Ovary (tissue), 9 donors: Measurements from ENCODE around the gene MUC3A. TPM values are rescaled to one million over a fixed set of nuclear protein-coding genes. Genes with fewer than 3 reads are reported as not detected.
"Not testable (repeated sequence)": the region's sequence is repeated elsewhere in the genome, so short reads cannot be mapped to it uniquely, and the experiment has no call there.

Experiments used
- DNase-seq, 5 donors: peaks; one replicate each; pipeline ENCODE4 v3.0.0-alpha.2; 2019 to 2020
- H3K27ac ChIP-seq, 2 donors: fragments of 200-600 bp; one replicate each; pipeline versions ENCODE4 v1.5.1 to v1.8.0; 2019 to 2022
- H3K27me3 ChIP-seq: fragments of 200-600 bp; one replicate; pipeline ENCODE4 v1.8.0; 2022
- H3K36me3 ChIP-seq: fragments of 200-600 bp; sonication (generic); one replicate; pipeline ENCODE4 v1.5.1; 2019
- H3K4me1 ChIP-seq: one replicate; pipeline ENCODE4 v1.8.1; 2013; ENCODE audit warnings: mild to moderate bottlenecking, moderate library complexity; ENCODE audit not compliant: insufficient read depth
- H3K4me3 ChIP-seq: fragments of 200-600 bp; sonication (generic); one replicate; pipeline ENCODE4 v1.5.1; 2017
- H3K9me3 ChIP-seq, 2 donors: fragments of 200-600 bp in 1 of 2; sonication (generic) in 1 of 2; one replicate each; pipeline versions ENCODE4 v1.5.1 to v1.8.1; 2013 to 2019; ENCODE audit warnings: mild to moderate bottlenecking in 1 of 2, moderate library complexity in 1 of 2
- EP300 ChIP-seq: sonication (generic); formaldehyde crosslinking; IDR thresholded peaks from one replicate; pipeline ENCODE4 v1.6.1; 2017; ENCODE audit warnings: antibody characterized with exemption
- POLR2A ChIP-seq: fragments of 450-650 bp; IDR thresholded peaks from one replicate; pipeline ENCODE4 v1.6.1; 2017; ENCODE audit warnings: antibody characterized with exemption, mild to moderate bottlenecking, moderate library complexity
- WGBS, 3 donors: extraction: QIAGEN DNeasy Blood & Tissue Kit in 1 of 3; methylation state at CpG; one replicate each; pipeline versions ENCODE4 v1.1.5 to v1.1.7; 2013 to 2017; 5-methylcytosine and 5-hydroxymethylcytosine counted together
- intact Hi-C, 4 donors: fragments of 100-400 bp; cut with DNase I; formaldehyde crosslinking; loops; one replicate each; pipeline versions ENCODE4 v1.11.0 to v1.15.1; 2022 to 2023
- polyA plus RNA-seq, 2 donors: library from polyadenylated mRNA; stranded (reverse); fragments of 200-250 nt in 1 of 2; fragments of 350-450 nt in 1 of 2; fragmentation: Illumina TruSeq in 1 of 2; extraction: RNeasy Lipid Tissue Mini Kit (QIAGEN cat#74804) in 1 of 2; gene quantifications; one replicate each; pipeline ENCODE4 v1.2.3, GENCODE V29; 2013 to 2014
- total RNA-seq, 7 donors: library from RNA; depleted of rRNA in 2 of 7; stranded (reverse); fragments of >200 nt in 2 of 7; fragmentation: NEBNext Ultra II Directional in 3 of 7; extraction: Animal tissue kit (Norgen Biotek cat#: 25700) in 3 of 7; gene quantifications; one replicate each; pipeline versions ENCODE4 v1.1.0 to v1.2.4, GENCODE V29; 2016 to 2023
- TF ChIP-seq, protein P1 (sequence below), 3 donors: fragments of 450-650 bp in 2 of 3; fragments of 200-600 bp in 1 of 3; IDR thresholded peaks; one replicate each; pipeline versions ENCODE4 v1.5.1 to v1.8.0; 2016 to 2022; ENCODE audit warnings: antibody characterized with exemption in 3 of 3, mild to moderate bottlenecking in 1 of 3
- donor health status: DM: no; HTN: no; CAD: no; lungs with moderate emphysema.
- donor health status: DM: no; HTN: no; CAD: no.
- donor health status: Bipolar disorder and iron deficiency.
- donor health status: DM: yes; HTN: yes; CAD: no.
- donor health status: DM: no; HTN: no; CAD: no.
- donor health status: DM: yes; HTN: yes; CAD: no.

The MUC3A gene
- total and polyA plus RNA-seq, 9 donors: 0.16 to 0.72 (median 0.43) TPM; not detected in 5

GRCh38 chr7:100921039-100921438 is 28.3 kb upstream of the MUC3A start:
- H3K36me3 ChIP-seq: no peaks in the 10 kb centered on the region
- DNase-seq: no peak
- no peaks in the 10 kb centered on the region for H3K4me1 ChIP-seq
- no peak for TF ChIP-seq EP300
- TF ChIP-seq POLR2A: no peak
- TF ChIP-seq, protein P1, sequence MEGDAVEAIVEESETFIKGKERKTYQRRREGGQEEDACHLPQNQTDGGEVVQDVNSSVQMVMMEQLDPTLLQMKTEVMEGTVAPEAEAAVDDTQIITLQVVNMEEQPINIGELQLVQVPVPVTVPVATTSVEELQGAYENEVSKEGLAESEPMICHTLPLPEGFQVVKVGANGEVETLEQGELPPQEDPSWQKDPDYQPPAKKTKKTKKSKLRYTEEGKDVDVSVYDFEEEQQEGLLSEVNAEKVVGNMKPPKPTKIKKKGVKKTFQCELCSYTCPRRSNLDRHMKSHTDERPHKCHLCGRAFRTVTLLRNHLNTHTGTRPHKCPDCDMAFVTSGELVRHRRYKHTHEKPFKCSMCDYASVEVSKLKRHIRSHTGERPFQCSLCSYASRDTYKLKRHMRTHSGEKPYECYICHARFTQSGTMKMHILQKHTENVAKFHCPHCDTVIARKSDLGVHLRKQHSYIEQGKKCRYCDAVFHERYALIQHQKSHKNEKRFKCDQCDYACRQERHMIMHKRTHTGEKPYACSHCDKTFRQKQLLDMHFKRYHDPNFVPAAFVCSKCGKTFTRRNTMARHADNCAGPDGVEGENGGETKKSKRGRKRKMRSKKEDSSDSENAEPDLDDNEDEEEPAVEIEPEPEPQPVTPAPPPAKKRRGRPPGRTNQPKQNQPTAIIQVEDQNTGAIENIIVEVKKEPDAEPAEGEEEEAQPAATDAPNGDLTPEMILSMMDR (IDR thresholded peaks at IDR 0.05): no peak
- H3K27ac ChIP-seq: no peak overlapping the region
- H3K9me3 ChIP-seq: no peaks in the 10 kb centered on the region
- no peaks in the 10 kb centered on the region for H3K27me3 ChIP-seq
- no peak overlapping the region for H3K4me3 ChIP-seq
- intact Hi-C loops: no loop called here

DNA sequence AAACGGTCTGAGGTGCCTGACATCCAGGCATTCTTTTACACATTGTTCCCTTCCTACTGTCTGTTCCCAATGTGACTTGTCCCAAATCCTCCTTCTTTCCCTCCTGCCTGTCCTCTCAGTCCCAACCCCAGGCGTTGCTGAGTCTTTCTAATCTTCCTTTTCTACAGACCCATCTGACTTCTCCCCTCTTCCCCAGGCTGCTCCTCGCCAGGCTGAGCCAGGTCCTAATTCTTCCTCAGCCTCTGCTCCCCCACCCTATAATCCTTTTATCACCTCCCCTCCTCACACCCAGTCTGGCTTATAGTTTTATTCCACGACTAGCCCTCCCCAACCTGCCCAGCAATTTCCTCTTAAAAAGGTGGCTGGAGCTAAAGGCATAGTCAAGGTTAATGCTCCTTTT is 25.7 kb upstream of the MUC3A start:
- DNase-seq, intact Hi-C loops, H3K9me3 ChIP-seq, H3K4me3 ChIP-seq, H3K36me3 ChIP-seq, H3K27me3 ChIP-seq, H3K27ac ChIP-seq, H3K4me1 ChIP-seq: not testable (repeated sequence)
- WGBS, 3 donors: 47 to 54% (median 54%) methylated on average over 4 of the region's 4 CpGs

- Histone ChIP-seq H3K4me3 (no peak overlapping the region), H3K4me1 (no peaks in the 10 kb centered on the region), H3K27me3 (no peaks in the 10 kb centered on the region), H3K36me3 (no peaks in the 10 kb centered on the region), H3K9me3 (no peaks in the 10 kb centered on the region), H3K27ac (no peak overlapping the region)
- intact Hi-C loops: no loop called here
- DNase-seq: no peak
- 81 to 94% (median 92%) methylated on average over 1 of the region's 1 CpG for WGBS, 3 donors
- TF ChIP-seq POLR2A (no peak), EP300 (no peak)
- TF ChIP-seq, protein P1 (IDR thresholded peaks at IDR 0.05): no peak
These were observed 19.5 kb upstream of the MUC3A start for GRCh38 chr7:100929808-100930174.

- Histone ChIP-seq H3K27ac (no peak overlapping the region), H3K9me3 (no peaks in the 10 kb centered on the region), H3K27me3 (no peaks in the 10 kb centered on the region), H3K4me3 (no peak overlapping the region), H3K36me3 (no peaks in the 10 kb centered on the region), H3K4me1 (no peaks in the 10 kb centered on the region)
- no peak for TF ChIP-seq POLR2A
- TF ChIP-seq EP300: no peak
- TF ChIP-seq, protein P1 (IDR thresholded peaks at IDR 0.05): no peak
- intact Hi-C loops: no loop called here
- WGBS, 3 donors: 42 to 57% (median 54%) methylated on average over 4 of the region's 4 CpGs
- no peak for DNase-seq
These were observed 15.6 kb upstream of the MUC3A start for GRCh38 chr7:100933734-100934133.

- DNase-seq, H3K36me3 ChIP-seq, H3K9me3 ChIP-seq, H3K27me3 ChIP-seq, H3K4me1 ChIP-seq, H3K4me3 ChIP-seq, H3K27ac ChIP-seq, intact Hi-C loops: not testable (repeated sequence)
- WGBS, 3 donors: 69 to 81% (median 79%) methylated on average over 2 of the region's 2 CpGs
These were observed 14.0 kb upstream of the MUC3A start for GRCh38 chr7:100935381-100935780.

DNA sequence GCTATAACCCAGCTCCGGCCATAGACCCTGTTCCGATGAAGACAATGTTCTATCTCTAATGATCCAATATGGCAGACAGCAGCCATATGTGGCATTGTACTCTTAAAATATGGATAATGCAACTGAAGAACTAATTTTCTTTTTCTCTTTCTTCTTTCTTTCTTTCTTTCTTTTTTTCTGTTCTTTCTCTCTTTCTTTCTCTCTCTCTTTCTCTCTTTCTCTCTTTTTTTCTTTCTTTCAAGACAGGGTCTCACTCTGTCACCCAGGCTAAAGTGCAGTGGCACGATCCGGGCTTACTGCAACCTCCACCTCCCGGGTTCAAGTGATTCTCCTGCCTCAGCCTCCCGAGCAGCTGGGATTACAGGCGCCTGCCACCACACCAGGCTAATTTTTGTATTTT is 13.2 kb upstream of the MUC3A start:
- WGBS, 3 donors: 77 to 90% (median 86%) methylated on average over 7 of the region's 7 CpGs
- H3K4me1 ChIP-seq, DNase-seq, H3K27ac ChIP-seq, intact Hi-C loops, H3K27me3 ChIP-seq, H3K36me3 ChIP-seq, H3K9me3 ChIP-seq, H3K4me3 ChIP-seq: not testable (repeated sequence)
